NCI-H524 (cell line): ENCODE results near the gene CNTFR.

Experiments used
- DNase-seq, 2 experiments: peaks; one replicate each; lab custom pipeline; 2025; lab: John Stamatoyannopoulos, UW

Gene CNTFR

GRCh38 chr9:34572092-34572491, 17.4 kb downstream of the CNTFR start:
- no peak for DNase-seq

DNA sequence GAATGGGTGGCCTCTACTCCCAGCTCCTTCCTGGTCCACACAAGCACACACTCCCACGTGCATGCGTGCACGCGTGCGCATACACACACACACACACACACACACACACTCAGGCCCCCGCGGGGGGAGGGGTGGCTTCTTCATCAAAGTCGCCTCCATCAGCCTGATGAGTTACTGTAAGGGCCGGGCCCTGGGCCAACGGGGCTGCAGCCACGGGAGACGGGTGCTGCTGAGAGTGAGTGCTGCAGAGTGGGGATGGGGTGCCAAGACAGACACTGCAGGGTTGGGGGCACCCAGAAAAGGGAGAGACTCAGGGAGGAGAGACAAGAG, 18.1 kb downstream of the CNTFR start:
- no peak for DNase-seq

- peak in 1 of 2 experiments; percentile 31 for DNase-seq
Measured at GRCh38 chr9:34570809-34571480, 18.6 kb downstream of the CNTFR start.

DNA sequence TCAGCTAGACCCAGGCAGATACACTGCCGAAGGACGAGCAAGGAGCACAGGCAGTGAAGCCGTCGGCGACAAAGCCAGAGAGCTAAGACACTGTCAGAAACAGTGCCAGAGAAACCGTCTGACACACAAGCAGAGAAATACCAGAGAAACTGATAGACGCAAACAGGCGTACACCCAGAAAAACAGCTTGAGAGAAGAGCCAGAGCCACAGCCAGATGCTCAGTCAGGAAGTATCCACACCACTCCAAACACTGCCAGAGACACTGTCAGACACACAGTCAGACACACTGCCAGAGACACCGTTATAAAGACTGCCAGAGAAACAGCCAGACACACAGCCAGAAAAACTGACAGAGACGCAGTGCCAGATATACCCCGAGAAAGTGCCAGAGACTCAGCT, 19.1 kb downstream of the CNTFR start:
- DNase-seq, result peak in 1 of 2 experiments; percentile 26

- peak; percentile 44 to 86 for DNase-seq
Measured at GRCh38 chr9:34568774-34569173, 20.8 kb downstream of the CNTFR start.

- no peak for DNase-seq
Measured at GRCh38 chr9:34568133-34568532, 21.4 kb downstream of the CNTFR start.

DNA sequence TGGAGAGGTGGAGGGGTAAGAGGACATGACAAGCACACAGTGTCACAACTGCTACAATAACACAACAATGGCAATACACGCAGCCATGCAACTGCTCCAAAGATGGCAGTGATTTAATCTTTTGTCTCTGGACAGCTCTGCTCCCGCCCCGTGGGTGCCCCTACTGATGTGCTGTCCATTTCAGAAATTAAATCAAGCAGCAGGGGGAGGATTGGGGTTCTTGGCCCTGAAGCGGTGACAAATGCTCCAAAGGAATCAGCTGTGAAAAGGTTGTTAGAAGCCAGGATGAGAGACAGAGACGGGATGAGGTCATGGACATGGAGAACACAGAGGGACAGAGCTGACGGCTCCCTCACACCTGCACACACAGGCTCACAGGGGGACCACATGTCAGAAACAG, 22.6 kb downstream of the CNTFR start:
- no peak for DNase-seq

- no peak for DNase-seq
Measured at GRCh38 chr9:34566322-34566721, 23.2 kb downstream of the CNTFR start.

DNA sequence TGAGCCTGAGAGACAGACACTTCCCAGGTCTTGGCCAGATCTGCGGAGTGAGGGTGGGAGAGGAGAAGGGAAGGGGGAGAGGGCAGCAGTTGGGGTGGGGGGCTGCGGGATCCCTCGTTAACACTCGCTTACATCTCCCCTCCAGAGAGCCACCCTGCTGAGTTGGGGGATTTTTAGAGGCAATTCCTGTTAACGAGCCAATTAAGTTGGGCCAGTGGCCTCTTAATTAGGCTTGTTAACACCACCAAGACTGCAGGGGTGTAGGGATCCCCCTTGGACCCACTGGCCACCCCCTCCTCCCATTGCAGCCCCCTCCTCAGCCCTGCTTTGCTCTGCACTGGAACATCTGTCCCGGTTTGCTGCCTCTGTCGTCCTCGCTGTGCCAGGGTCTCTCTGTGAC, 23.7 kb downstream of the CNTFR start:
- DNase-seq, result no peak

DNA sequence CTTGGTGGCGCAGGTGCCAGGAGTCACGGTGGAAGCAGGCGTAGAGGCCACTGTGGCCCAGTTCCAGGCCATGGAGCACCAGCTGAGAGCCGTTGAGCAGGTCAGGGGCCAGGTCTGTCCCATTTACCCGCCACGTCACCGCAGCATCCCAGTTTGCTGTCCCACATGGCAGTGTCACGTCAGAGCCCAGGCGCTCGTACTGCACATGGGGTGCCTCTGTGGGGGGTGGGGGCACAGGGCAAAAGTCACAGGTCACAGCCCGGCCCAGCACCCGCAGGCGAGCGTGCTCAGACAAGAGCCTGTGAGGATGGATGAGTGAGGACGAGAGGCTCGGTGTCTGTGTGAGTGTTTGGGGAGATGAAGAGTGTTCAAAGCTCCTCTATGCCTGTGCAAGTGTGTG, 24.9 kb downstream of the CNTFR start:
- no peak for DNase-seq

DNA sequence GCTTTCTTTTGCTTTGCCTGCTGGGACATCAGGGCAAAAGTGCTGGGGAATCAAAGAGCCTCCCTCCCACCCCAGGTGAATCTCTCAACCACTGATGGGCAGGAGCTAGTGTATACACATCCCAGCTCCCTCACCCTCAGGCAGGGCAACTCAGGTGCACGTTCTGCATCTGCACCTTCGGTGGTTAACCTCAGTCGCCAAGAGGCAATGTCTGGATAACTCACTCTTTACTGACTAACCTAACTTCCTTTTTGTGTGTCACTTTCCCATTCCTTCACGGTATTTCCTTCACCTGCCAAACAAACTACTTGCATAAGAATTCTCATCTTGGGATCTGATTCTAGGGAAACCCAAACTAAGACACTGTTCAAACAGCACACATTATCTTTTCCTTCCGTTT, 26.3 kb downstream of the CNTFR start:
- DNase-seq, result no peak

DNA sequence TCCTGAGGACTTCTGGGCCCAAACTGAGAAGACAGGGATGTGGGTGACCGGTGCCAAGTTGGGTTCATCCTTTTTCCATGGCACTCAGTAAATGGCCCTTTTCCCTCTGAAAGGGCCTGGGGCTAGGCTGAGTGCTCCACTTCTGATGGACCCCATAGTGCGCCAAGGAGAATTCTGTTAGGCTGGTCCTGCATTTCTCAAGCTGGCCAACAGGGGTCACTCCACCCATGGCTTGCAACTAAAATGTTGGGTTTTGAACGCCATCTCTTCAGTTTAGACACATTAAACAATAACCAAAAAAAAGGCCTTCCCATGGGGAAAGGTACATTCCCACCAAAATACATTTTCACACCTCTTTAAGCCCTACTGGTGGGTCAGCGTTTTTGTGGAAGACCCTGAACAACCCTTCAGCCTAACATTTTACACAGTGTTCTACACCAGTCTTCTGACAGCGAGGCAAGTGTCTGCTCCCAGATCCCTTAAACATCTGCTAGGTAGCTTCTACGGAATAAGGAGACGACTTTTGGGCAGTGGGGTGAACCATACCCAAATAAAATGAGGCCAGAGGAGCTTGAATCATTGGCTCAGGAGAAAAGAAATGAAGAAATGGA, 27.3 kb downstream of the CNTFR start:
- no peak for DNase-seq

DNA sequence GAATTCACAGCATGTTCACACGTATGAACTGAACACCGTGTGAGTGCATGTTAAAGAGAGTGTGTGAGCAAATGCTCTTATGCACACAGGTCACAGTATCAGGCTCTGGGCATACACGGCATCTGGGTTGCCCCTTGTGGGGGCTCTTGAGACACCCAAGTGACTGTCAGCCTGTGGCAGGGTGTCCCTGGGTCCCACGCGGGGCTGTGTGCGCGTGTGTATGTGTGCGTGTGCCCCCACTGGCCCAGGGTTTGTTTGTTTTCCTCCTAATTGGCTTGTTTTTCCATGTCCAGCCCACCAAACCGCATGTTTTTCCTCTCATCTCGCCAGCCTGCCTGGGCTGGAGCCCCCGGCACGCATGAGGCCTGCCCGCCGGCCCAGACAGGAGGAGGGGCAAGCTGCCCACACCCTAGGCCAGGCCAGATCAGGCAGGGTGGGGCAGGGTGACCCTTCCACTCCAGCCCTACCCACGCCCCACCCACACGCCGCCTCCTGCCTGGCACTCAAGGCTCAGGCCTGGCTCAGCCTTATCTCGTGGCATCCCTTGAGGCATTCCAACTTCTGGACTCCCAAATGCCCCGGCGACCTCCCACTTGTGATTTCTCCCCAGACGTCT, 28.8 kb downstream of the CNTFR start:
- DNase-seq, result no peak

GRCh38 chr9:34559624-34560455, 29.7 kb downstream of the CNTFR start:
- DNase-seq, result no peak

DNA sequence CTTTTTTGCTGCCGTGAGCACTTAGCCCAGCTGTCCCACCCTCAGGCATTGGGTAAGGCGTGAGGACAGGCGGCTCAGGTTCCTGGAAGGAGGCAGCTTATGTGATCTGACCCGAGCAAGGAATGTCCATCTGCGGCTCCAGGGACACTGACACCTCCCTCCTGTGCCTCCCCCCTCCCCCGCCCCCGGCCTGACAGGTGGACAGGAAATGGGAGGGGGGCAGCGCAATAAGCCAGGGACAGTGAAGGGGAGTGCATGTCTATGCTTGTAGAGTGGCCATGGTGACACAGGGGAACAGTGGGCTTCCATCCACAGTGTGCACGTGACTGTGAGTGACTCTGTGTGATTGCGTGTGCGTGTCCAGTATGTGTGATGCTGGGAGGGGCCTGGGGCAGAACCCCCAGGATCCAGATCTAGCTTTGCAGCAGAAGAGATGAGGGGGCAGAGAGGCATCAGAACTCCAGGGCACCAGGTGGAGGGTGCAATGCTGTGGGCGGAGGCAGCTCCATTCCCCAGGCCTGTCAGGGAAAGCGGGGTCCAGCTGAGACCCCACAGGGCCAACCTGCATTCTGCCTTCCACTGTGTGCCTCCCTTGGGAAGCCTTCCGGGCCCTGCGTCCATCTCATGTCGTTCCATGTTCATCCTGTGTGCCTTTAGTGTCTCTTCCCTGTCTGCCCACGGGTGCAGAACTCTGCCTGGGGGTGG, 30.5 kb downstream of the CNTFR start:
- peak; percentile 16 to 52 for DNase-seq

- DNase-seq, result peak in 1 of 2 experiments; percentile 38
Measured at GRCh38 chr9:34558364-34558763, 31.2 kb downstream of the CNTFR start.

- DNase-seq, result peak in 1 of 2 experiments; percentile 54
Measured at GRCh38 chr9:34557426-34558321, 31.9 kb downstream of the CNTFR start.

GRCh38 chr9:34556949-34557348, 32.6 kb downstream of the CNTFR start:
- no peak for DNase-seq

GRCh38 chr9:34555936-34556525, 33.5 kb downstream of the CNTFR start:
- DNase-seq, result no peak

DNA sequence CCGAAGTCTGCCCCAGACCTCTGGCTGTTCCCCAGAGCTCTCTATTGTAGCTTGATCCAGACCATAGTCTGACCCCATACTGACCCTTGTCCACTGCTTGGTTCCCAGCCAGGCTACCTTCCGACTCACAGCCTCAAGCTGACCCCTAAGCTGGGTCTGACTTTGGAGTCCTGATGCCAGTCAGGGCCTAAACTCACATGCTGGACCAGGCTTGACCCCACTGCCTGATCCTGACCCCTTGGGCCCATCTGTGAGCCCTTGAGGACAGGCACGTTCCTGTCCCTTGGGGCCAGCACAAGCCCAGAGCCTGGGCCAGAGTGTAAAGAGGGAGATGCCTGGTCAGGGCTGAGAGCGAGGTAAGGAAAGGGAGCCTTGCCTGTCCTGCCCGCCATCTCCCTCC, 34.0 kb downstream of the CNTFR start:
- no peak for DNase-seq

DNA sequence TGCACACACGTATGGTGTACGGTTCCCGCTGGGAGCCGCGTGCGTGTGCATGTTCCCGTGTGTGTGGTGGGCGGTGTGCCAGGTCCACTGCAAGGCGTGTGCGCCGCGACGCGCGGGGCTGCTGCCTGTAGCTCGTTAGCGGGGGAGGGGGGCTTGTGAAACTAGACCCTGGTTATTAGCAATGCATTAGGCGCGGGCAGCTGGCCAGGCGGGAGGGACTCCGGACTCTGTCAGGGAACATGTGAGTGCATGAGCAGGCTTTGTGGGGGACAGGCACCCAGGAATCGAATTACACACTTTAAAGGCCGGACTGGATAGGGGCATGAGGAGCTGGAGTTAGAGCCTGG, 34.5 kb downstream of the CNTFR start:
- peak; percentile 29 to 68 for DNase-seq
